T-helper 1 cell (primary cell): ENCODE data around the gene ZYX.

Experiments
- DNase-seq, 5 donors: peaks; one replicate each; pipeline ENCODE4 v3.0.0-alpha.2; 2012 to 2020
- total RNA-seq, 4 donors: gene quantifications; one replicate each; lab custom pipeline; 2026; lab: John Stamatoyannopoulos, UW

Gene ZYX
- 60.4 to 82.5 (median 67.5) reads per million in 4 donors for total RNA-seq

GRCh38 chr7:143380646-143381426 is at the start of gene ZYX:
Gene ZYX, plus strand, starts transcription at chr7:143381345. Its CDS starts 227 bp downstream, at chr7:143381572.
- peak; percentile 74 to 92 (median 77) for DNase-seq

- DNase-seq: no peak
These were observed 46.9 kb upstream of the ZYX start for GRCh38 chr7:143334244-143334643.

GRCh38 chr7:143337216-143337615 is 43.9 kb upstream of the ZYX start:
- no peak for DNase-seq

GRCh38 chr7:143341842-143342241 is 39.3 kb upstream of the ZYX start:
- DNase-seq: no peak

GRCh38 chr7:143343596-143343995 is 37.5 kb upstream of the ZYX start:
- no peak for DNase-seq

GRCh38 chr7:143345428-143345900 is 35.7 kb upstream of the ZYX start:
- DNase-seq: peak; percentile 40 to 77 (median 49)

GRCh38 chr7:143346018-143346417 is 35.1 kb upstream of the ZYX start:
- DNase-seq: no peak

GRCh38 chr7:143347950-143348349 is 33.2 kb upstream of the ZYX start:
- no peak for DNase-seq

- DNase-seq: no peak
These were observed 30.1 kb upstream of the ZYX start for GRCh38 chr7:143351060-143351459.

- no peak for DNase-seq
These were observed 29.6 kb upstream of the ZYX start for GRCh38 chr7:143351574-143351973.

- DNase-seq: no peak
These were observed 28.6 kb upstream of the ZYX start for GRCh38 chr7:143352531-143353002.

- no peak for DNase-seq
These were observed 26.8 kb upstream of the ZYX start for GRCh38 chr7:143354376-143354775.

GRCh38 chr7:143354965-143355364 is 26.2 kb upstream of the ZYX start:
- DNase-seq: no peak

- DNase-seq: no peak
These were observed 25.4 kb upstream of the ZYX start for GRCh38 chr7:143355450-143356385.

GRCh38 chr7:143356414-143357050 is 24.6 kb upstream of the ZYX start:
- no peak for DNase-seq

GRCh38 chr7:143358626-143359025 is 22.5 kb upstream of the ZYX start:
- DNase-seq: no peak

GRCh38 chr7:143359771-143360353 is 21.3 kb upstream of the ZYX start:
- DNase-seq: no peak

GRCh38 chr7:143360788-143361551 is 20.2 kb upstream of the ZYX start:
- no peak for DNase-seq

GRCh38 chr7:143361552-143362130 is 19.5 kb upstream of the ZYX start:
- no peak for DNase-seq

GRCh38 chr7:143362131-143363015 is 18.8 kb upstream of the ZYX start, which contains the start of gene FAM131B:
Gene FAM131B, minus strand, starts transcription at chr7:143362713. Its CDS starts 110 bp downstream, at chr7:143362603.
- peak in 4 of 5 donors; percentile 19 to 53 (median 30) for DNase-seq
